Activated CD4-positive, alpha-beta T cell treated with anti-CD3 and anti-CD28 coated beads for 24 hours (primary cell): ENCODE measurements around the gene IFI16.
"Not testable (repeated sequence)": the region's sequence is repeated elsewhere in the genome, so short reads cannot be mapped to it uniquely, and the experiment has no call there.

Experiments used
- DNase-seq, 2 donors: peaks; one replicate each; pipeline ENCODE4 v3.0.0-alpha.2; 2020; ENCODE audit warnings: low read depth in 2 of 2

IFI16 gene

DNA sequence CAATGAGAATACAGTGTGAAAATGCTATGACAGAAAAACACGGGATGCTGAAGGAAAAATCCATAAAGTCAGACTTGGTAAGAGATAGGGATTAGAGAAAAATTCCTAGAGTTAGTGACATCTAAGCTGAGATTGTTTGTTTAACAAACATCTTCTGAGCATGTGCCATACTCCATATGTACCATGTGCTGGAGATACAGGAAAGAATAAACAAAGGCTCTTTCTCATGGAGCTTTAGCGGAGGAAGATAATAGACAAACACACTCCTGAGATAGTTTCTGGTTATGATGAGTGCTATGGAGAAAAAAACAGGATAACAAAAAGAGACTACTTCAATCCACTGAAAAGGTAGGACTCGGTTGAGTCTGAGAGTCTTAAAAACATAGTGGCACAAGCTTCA lies 88.9 kb downstream of the IFI16 start:
- DNase-seq = no peak

DNA sequence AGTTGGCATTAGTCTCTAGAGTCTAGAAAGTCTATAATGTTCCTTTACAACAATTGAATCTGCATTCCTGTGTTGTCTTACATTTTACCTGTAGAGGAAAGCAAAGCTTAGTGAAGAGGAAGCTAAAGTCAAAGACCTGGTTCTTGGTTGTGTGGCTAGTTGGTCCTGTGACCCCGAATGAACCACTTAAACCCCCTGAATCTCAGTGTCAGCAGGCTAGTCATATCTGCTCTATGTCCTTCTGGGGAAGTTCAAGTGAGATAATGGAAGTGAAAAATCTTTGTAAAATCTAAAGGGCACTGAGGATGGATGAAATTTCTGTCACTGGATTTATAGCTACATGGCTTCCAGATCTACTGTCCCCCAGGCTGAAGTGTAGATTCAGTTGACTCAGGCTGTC lies 90.9 kb downstream of the IFI16 start:
- no peak for DNase-seq

DNA sequence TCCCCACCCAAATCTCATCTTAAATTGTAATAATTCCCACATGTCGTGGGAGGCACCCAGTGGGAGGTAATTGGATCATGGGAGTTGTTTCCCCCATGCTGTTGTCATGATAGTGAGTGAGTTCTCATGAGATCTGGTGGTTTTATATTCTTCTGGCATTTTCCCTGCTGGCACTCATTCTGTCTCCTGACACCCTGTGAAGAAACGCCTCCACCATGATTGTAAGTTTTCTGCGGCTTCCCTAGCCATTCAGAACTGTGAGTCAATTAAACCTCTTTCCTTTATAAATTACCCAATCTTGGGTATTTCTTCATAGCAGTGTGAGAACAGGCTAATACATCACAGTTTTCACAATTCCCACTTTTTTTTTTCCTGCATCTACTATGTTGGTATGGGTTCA lies 93.3 kb downstream of the IFI16 start:
- DNase-seq = not testable (repeated sequence)
